GM18499 (cell line): Measurements from ENCODE around the gene PCED1A.

Experiments
- ATAC-seq: cut with Tn5 transposase; IDR thresholded peaks from one replicate; pipeline ENCODE4 v1.9.1; 2021; ENCODE audit warnings: moderate number of reproducible peaks; ENCODE audit not compliant: insufficient read depth, unreplicated experiment

PCED1A gene

DNA sequence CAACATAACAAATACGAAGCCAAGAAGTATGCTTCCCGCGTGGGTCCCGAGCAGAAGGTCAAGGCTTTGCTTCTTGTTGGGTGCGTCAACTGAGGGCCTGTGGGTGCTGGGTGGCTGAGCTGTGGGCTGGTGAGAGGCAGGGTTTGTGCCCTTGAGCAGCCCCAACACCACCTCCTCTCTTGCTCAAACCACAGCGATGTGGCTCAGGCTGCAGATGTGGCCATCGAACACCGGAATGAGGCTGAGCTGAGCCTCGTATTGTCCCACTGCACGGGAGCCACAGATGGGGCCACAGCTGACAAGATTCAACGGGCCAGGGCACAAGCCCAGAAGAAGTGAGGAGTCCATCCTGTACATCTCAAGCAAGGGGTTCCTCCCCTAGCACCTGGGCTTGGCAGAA lies 25.8 kb upstream of the PCED1A start:
- no peak for ATAC-seq

DNA sequence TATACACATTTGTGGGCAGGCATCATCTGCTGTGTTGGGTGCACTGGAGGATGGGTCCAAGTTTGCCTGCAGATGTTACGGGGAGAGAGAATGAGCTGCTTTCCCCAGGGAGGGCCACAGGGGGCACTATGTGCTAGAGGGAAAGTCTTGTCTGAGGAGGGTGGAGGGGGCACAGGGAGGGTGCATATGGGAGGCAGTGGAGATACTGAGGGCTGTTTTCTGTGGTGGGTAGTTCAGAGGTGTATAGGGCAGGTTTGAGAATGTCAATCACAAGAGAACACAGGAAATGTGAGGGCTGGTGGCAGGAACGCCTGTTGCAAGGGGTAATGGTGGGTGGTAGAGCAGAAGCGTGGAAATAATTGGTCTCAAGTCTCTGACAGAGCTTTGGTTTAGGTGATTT lies 25.2 kb upstream of the PCED1A start:
- no peak for ATAC-seq

DNA sequence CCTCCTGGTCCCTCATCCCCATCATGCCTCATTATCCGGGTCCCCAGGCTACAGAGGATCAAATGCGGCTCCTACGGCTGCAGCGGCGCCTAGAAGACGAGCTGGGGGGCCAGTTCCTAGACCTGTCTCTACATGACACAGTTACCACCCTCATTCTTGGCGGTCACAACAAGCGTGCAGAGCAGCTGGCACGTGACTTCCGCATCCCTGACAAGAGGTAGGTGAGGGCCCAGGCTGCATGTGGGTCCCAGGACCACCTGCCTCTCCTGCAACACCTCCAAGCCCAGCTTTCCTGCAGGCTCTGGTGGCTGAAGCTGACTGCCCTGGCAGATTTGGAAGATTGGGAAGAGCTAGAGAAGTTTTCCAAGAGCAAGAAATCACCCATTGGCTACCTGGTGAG lies 24.6 kb upstream of the PCED1A start:
- ATAC-seq = no peak

DNA sequence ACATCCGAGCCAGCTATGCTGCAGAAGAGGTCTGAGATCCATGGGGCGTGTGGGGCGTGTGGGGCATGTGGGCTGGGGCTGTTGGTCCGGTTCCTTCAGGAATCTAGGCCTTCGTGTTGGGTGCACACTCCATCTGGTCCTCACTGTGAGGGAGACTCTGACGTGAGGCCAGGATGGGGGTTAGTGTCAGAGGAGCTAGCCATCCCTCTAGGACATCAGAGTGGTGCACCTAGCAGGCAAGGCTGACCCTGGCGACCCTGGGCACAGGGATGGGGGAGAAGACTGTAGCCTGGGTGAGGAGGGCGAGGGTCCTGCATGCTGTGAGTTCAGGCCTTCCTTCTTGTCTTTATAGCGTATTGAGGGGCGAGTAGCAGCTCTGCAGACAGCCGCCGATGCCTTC lies 24.2 kb upstream of the PCED1A start:
- ATAC-seq = no peak

DNA sequence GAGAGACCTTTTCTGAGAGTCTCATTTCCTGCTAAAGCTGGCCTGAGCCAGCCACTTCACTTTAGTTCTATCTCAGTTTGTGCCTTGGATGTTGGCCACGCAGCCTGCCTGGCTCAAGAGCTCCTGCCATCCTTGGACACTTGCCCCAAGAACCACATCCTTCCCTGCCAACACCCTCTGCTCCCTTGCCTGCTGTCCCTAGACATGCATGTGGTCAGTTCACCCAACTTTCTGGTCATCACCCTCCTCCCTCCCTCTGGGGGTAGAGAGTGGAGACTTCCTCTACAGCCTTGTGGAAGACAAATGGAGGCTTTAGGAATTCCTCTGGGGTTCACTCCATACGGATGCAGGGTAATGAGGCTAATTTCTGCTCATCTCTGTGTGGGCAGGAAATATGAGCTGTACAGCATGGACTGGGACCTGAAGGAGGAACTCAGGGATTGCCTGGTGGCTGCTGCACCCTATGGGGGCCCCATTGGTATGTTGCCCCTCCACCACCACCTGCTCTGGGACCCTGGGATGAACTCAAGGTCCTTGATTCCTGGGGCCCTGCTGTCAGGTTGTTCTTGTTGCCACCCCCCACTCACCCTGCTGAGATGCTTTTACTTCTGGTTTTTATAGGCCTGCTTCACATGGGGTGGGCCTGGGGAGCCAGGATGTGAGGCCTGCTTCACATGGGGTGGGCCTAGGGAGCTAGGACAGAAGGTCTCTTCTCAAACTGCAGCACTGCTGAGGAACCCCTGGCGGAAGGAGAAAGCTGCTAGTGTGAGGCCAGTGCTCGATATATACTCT lies 19.1 kb upstream of the PCED1A start:
- no peak for ATAC-seq

DNA sequence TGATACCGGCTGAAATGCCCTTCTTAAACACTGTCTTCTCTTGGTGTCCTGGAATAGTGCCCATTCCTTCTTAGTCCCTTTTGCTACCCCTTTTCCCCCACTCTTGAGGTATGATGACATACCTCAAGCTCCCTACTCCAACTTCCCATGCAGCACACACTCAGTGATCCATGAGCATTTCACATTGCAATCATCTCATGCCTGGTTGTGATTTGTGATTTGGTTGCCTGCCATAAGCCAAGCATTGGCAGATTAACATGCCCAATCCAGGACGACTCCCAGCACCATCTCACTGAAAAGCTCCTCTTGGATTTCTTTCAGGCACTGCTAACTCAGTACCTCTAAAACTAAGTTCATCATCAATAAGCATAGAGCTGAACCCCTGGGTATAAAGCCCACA lies 18.1 kb upstream of the PCED1A start:
- no peak for ATAC-seq

DNA sequence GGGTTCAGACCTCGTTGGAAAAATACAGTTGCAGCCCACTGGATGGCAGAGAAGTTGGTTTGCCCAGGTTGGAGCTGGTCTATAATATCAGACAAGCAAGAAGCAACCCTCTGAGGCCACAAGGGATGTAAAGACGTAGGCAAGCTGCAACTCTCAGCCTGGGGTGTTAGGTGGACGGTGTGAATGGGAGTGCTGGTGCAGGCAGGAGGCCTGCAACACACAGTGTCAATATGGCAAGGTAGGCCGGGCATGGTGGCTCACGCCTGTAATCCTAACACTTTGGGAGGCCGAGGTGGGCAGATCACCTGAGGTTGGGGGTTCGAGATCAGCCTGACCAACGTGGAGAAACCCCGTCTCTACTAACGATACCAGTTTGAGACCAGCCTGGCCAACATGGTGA lies 10.6 kb upstream of the PCED1A start:
- ATAC-seq = no peak

DNA sequence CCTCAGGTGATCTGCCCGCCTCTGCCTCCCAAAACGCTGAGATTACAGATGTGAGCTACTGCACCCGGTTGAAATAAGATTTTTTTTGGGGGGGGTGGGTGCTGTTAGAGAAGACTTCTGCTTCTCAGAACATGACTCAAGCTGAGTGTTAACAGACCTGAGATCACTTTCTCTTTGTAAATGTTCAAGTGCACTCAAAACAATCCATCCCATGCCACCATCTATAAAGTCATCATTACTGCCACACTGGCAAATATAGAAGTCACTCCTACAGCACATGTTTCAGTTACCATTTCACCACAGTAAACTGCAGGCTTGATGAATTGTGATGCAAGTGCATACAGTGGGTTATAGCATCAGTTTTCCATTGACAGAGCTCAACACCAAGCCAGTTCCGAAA lies 9.1 kb upstream of the PCED1A start:
- ATAC-seq = no peak

DNA sequence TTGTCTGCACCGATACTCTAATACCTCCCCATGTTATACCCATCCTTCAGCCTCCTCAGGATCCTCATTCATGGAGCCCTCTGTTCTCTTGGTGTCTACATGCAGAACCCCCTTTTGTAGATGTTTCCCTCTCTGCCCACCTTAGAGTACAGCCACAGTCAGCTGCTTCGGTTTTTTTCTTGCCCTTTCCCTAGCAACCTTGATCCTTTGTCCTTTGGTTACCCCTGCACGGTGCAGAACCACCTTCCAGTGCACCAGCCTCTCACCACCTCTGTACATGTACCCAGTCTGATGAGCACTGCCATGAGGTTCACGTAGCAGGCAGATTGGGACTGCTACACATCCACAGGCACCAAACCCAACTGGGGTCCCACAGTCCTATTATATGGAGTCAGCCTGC lies 7.3 kb upstream of the PCED1A start:
- ATAC-seq = no peak

DNA sequence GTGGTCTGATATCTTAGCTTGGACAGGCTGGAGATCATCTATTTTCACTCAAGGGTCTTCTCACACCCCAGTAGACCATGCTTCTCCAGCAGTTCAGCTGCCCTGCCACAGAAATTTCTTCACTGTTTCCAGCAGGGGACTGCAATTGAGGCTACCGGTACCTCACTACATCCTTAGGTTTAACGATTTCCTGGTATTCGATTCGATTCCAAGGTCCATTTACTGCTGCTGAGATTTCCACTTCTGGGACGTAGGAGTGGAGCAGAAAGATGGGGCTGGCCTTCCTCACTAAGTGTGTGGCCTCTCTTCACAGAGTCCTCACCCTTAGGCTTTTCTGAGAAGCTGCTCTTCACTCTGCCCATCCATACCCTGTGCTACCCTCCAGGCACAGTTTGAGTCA lies 6.2 kb upstream of the PCED1A start:
- no peak for ATAC-seq

DNA sequence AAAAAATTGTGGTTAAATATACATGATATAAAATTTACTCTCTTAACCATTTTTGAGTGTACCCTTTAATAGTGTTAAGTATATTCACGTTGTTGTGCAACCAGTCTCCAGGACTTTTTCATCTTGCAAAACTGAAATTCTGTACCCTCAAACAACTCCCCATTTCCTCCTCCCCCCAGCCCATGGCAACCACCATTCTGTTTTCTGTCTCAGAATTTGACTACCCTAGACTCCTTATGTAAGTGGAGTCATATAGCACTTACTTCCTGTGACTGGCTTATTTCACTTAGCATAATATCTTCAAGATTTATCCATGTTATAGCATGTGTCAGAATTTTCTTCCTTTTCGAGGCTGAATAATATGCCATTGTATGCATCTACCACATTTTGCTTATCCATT lies 5.2 kb upstream of the PCED1A start:
- ATAC-seq = no peak

DNA sequence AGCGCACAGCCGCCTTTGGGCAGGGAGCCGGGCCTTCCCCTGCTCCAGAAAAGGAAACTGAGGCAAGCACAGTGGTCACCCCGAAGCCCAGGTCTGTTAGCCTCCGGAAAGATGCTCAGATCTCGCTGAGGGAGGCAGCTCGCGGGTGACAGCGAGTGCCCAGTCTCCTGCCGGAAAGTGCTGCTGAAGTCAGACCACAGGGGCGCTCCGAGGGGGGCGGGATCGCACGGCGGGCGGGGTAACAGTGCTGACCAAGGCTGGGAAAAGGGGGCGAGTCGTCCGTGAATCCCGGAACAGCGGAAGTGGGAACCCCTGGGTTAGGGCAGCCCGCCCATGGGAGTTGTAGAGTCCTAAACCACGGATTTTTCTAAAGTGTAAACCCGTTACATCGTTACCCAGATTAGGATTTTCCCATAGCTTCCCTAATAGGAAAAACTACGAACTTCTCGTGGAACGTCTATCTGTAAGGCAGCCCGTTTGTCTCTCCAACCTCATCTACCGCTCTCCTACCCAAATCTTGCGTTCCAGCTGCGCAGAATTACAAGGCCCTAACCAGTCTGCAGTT lies 594 bp upstream of the PCED1A start:
- peak; percentile 13 for ATAC-seq

DNA sequence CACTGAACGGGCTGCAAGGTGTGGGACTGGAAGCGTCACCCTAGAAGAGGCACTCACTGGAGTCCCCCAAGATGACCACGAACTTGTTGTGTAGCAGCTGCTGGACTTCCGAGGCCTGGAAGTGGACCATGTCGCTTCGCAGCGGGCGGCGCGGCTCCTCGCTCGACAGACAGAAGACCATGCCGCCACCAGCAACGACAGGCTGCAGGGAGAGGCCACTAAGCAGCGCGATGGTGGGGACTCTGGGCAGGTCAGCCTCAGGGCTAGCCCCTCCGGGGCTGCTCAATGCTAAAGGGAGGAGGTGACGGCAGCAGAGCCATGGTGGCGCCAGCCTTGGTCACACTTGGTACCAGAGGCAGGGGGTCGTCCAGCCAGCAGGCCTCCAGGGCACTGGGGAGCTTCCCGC lies 720 bp downstream of the PCED1A start:
- no peak for ATAC-seq

DNA sequence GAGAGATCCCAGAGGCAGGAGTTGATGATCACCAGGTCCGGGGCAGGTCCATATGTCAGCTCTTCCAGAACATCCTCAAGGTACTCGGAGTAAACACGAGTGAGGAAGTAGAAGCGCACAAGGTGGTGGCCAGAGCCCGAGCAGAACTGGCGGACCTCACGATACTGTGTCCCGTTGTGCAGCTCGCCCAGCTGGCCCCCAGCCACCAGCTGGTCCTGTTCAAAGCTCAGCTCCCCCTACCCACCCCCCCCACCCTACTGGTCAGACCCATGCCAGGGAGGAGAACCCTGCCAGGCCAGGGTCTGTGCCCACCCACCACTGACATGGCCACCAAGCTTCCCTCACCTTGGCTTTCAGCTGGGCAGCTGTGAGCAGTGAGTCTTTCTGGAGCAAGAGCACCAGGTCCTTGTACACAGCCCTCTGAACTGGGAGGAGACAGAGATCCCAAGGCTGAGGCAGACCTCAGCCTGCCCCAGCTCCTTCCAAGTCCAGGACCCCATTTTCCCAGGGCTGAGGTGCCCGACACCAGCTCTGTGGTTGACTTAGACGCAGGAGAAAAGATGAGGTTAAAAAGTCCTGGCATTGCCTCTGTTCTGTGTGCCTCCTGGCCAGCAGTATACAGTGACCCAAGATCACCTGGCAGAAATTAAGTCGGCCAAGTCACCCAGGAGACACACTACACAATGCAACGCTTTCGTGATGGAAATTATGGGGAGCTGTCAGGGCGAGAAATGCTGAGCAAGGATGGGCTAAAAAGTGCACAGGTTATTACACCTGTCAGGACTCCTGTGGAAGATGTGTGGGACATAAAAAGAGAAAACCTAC lies 1.4 kb downstream of the PCED1A start:
- ATAC-seq = no peak

DNA sequence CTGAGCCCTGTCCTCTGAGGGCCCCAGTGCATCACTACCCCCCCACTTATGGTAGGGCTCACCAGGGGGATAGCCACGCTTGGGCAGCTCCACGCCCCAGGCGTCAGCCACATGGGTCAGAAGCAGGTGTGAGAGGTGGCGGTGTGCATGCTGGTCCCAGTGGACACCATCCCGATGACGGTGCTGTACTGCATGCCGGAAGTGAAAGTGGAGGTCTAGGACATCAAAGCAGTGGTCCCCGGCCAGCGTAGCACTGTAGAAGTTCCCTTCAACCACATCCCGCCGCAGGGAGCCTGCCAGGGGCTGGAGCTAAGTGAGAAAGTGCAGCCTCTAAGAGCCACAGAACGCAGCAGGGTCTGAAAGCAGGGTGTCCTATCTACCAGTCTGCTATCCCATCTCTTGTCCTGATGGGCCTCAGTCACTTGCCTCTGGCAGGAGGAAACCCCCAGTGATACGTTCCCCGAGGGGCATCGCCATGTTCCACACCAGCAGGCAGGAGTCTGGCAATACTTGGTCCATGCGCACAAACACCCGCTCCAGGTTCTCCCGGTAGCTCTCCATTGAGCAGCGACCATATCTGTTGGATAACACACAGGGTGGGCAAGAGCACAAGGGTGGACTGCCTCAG lies 2.2 kb downstream of the PCED1A start:
- no peak for ATAC-seq

DNA sequence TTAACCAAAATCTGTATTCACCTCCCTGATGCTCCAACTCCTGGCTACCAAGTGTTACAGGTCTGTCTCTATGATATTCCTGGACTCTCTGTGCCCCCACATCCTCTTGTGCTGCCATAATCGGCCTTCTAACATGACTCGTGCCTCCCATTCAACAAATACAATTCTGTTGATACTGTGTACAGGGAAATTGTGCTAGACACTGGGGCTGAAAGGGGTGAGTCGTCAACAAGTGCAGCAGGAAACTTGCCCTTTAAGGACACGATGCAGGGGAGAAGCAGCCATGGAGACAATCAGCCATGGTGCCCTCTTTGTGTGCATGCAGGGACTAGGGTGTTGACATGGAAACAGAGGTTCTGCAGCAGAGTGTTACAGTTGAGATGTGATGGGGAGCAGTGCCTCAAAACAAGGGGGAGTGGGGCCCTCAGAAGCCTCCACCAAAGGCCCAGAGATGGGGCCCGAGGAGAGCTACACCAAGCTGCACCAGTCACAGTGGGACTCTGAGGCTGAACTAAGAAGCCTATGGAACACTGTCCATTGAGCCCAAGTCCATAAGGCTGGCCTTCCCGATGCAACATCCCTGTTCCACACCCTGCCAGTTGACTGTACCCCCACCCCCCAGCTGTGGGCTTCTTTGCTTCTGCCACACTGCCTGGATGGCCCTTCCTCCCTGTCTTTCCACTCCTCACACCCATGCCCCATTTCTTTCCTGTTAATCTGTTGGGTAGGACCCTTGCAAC lies 3.1 kb downstream of the PCED1A start:
- ATAC-seq = no peak

DNA sequence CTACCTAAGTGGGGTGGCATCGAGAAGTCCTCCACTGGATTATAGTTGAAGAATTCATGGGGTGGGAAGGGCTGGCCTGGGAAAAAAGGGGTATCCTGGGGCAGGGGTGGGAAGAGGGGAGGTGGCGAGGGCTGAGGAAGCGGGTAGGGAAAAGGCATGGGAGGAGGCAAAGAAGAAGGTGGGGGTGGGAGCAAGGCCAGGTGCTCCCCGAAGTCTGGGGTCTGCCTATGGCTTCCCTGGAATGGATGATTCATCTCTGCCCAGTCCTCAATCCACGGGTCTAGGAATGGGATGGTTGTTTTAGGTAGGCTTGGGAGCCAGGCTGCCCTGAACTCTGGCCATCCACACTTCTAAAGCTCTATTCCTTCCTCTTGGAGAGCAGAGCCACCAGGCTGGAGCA lies 4.4 kb downstream of the PCED1A start:
- no peak for ATAC-seq

DNA sequence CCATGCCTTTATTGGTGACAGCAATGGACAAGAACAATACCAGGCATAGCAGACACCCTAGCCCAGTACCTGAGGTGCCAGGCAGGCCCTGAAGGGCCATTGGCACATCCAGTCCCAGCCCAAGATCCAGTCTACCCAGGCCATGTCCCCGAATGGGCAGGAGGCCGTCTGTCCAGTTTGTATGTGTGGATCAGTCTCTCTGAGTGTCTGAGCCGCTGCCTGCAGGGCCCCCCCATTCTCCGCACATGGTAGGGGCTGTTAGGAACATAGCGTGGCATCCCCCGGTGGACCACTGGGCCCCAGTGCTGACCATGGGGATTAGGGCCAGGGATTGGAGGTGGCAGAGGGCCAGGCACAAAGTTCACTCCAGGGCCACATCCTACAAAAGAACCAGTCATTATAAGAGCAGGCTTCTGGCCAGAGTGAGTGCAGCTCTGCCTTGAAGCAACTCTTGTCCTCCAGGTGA lies 5.1 kb downstream of the PCED1A start:
- ATAC-seq = no peak

DNA sequence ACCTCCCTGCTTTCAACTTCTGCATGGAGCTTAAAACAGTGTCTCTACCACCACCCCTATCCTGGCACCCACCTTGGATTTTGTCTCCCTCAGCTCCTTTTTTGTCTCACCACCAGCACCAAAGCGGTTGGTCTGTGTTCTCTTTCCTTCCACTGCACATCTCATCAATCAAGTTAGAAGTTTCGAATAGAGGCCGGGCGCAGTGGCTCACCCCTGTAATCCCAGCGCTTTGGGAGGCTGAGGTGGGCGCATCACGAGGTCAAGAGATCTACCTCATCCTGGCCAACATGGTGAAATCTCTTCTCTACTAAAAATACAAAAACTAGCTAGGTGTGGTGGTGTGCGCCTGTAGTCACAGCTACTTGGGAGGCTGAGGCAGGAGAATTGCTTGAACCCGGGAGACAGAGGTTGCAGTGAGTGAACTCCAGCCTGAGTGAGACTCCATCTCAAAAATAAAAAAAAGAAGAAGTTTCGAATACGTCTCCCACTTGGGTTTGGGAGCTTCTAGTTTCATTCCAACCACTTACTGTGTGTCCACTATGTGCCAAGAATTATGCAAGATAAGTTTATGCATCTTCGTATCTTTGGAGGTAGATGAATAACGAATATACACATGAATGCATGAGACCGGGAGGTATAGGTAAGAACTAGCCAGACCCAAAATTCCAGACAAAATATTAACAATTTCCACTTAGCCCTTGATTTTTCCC lies 5.9 kb downstream of the PCED1A start:
- ATAC-seq = no peak

DNA sequence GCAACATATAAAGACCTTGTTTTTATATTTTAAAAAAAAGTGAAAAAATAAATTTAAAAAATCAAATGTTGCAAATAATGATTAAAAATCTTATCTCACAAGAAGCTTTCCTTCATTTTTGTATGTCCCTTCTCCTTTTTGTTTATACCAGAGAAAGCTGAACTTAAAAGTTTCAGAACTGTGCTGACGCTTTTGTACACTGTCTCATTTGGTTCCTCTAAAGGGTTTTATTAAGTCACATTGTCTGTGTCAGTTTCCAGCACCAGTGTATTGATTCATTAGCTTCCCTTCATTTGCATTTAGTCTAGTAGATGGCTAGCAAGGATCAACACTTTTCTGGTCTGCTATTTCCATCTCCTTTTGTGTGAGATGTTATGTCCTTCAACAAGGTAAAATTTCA lies 6.7 kb downstream of the PCED1A start:
- no peak for ATAC-seq
